Keratinocyte (primary cell): ENCODE results near the gene IFNL2.

Experiments
- EZH2 ChIP-seq: IDR thresholded peaks from one replicate; pipeline ENCODE4 v1.6.1; 2012; ENCODE audit warnings: inconsistent platforms, mild to moderate bottlenecking, low read length, moderate library complexity
- TF ChIP-seq, protein P1 (sequence below), 3 experiments: IDR thresholded peaks in 1 of 3; conservative IDR thresholded peaks in 1 of 3; optimal IDR thresholded peaks in 1 of 3; 2 replicates in 2 of 3; 3 replicates in 1 of 3; pipeline versions ENCODE3 to v1.5.1; 2011; ENCODE audit warnings: low read length in 3 of 3, mild to moderate bottlenecking in 3 of 3, moderate library complexity in 2 of 3, control low read depth in 1 of 3, inconsistent platforms in 1 of 3; ENCODE audit not compliant: insufficient read depth in 2 of 3; ENCODE audit errors: extremely low read depth in 1 of 3

GRCh38 chr19:39254531-39255345 is 13.5 kb upstream of the IFNL2 start:
- TF ChIP-seq, protein P1, sequence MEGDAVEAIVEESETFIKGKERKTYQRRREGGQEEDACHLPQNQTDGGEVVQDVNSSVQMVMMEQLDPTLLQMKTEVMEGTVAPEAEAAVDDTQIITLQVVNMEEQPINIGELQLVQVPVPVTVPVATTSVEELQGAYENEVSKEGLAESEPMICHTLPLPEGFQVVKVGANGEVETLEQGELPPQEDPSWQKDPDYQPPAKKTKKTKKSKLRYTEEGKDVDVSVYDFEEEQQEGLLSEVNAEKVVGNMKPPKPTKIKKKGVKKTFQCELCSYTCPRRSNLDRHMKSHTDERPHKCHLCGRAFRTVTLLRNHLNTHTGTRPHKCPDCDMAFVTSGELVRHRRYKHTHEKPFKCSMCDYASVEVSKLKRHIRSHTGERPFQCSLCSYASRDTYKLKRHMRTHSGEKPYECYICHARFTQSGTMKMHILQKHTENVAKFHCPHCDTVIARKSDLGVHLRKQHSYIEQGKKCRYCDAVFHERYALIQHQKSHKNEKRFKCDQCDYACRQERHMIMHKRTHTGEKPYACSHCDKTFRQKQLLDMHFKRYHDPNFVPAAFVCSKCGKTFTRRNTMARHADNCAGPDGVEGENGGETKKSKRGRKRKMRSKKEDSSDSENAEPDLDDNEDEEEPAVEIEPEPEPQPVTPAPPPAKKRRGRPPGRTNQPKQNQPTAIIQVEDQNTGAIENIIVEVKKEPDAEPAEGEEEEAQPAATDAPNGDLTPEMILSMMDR (optimal IDR thresholded peaks at IDR 0.05 in 1 of 3, IDR thresholded peaks at IDR 0.05 in 1 of 3, conservative IDR thresholded peaks at IDR 0.05 in 1 of 3; ENCODE audit: extremely low read depth in 1 of 3, insufficient read depth in 2 of 3, low read length in 3 of 3) = no peak
- no peak for TF ChIP-seq EZH2
